GM21723 (cell line): Measurements from ENCODE around the gene NKAIN2.

Source experiments
- ATAC-seq: cut with Tn5 transposase; IDR thresholded peaks from one replicate; pipeline ENCODE4 v1.9.1; 2021; ENCODE audit warnings: mild to moderate bottlenecking, moderate library complexity; ENCODE audit not compliant: unreplicated experiment

The NKAIN2 gene

GRCh38 chr6:124073820-124074587 is 270.3 kb downstream of the NKAIN2 start:
- no peak for ATAC-seq

- ATAC-seq: no peak
Observed at GRCh38 chr6:124074606-124075005, 270.9 kb downstream of the NKAIN2 start.

- no peak for ATAC-seq
Observed at GRCh38 chr6:124076336-124077048, 272.8 kb downstream of the NKAIN2 start.

DNA sequence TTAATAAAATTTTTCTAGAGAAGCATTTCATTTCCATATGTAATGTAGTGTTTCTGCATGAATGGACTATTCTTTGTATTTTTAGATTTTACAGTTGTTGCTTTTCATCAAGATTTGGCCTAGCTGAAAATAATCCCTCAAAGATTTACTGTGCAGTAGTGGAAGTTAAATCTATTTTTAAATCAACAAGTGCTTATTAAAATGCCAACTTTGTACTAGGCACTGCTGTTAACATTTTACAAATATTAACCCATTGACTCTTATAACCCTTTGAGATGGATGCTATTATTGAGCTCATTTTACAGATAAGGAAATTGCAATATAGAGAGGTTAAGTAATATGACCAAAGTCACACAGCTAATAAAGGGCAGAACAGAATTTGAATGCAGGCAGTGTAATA is 274.5 kb downstream of the NKAIN2 start:
- no peak for ATAC-seq

DNA sequence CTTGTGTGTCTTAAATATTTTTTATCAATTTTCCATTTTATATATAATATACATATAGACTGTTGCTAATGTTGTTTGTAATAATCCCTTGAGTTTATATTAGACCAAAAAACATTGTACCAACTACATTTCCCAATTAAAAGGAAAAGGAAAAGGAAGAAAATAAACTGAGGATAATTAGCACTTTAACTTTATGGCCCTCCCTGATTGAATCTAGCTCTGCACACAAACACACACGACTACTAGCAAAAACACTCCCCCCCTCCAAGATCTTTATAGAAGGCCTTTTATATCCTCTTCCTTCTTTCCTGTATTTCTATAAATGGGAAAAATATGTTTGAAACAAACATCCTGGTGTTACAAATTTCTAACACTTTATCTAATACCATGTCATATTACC is 276.8 kb downstream of the NKAIN2 start:
- ATAC-seq: no peak

DNA sequence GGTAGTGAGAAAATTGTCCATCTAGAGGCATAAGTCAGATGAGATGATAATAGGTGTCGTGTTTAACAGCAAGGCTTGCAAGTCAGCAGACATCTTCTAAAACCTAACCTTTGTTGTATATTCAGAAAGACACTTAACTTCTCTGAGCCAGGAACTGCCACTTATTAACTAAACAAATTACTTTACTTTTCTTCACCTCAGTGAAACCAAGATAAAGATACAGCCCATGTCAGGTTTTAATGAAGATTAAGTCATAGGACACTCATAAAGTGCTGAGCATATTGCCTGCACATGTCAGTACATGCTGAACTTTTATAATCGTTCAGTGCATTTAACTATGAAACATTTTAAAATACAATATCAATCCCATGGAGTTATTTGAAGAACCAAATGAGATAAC is 286.8 kb downstream of the NKAIN2 start:
- no peak for ATAC-seq

- no peak for ATAC-seq
Observed at GRCh38 chr6:124099520-124099919, 295.9 kb downstream of the NKAIN2 start.

DNA sequence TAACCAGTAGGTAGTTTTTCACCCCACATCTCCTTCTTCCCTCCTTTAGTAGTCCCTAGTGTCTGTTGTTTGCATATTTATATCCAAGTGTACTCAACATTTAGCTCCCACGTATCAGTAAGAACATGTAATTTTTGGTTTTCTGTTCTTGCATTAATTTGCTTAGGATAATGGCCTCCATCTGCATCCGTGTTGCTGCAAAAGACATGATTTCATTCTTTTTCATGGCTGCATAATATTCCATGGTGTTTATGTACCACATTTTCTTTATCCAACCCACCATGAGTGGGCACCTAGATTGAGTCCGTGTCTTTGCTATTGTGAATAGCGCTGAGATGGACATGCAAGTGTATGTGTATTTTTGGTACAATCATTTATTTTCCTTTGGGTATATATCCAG is 306.8 kb downstream of the NKAIN2 start:
- ATAC-seq: no peak

DNA sequence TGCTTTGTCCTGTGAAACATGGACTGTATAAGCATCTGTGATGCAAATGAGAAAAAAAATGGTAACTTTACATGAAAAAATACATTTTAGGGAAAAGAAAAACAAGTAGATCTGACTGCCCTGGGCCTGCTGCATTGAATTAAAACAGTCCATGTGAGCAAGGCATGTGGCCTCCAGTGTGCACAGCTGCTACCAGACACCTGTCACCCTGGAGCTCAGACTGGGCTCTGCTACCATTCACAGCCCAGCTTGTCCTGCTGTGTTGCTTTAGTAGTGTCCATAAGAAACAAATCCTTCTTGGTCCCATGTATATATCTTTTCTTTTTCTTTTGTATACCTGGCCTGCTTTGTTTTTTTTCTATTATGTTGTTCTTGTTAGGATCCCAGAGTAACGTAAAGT is 315.9 kb downstream of the NKAIN2 start:
- no peak for ATAC-seq

GRCh38 chr6:124123617-124124209 is 320.0 kb downstream of the NKAIN2 start:
- no peak for ATAC-seq

DNA sequence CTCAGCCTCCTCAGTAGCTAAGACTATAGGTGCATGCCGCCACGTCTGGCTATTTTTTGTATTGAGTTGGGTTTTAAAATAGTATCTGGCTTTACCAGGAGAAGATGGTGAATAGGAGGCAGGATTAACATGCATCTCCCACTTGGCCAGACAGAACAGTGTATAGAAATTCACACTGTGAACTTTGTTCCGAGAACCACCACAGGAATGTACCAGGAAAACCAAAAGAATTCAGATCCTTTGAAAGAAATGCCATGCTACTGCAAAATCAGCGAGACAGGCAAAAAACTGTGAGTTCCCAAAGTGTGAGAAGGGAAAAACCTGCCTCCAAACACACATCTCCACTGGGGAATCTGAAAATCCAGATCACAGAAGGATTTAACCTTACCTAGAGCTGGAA is 327.6 kb downstream of the NKAIN2 start:
- ATAC-seq: no peak

DNA sequence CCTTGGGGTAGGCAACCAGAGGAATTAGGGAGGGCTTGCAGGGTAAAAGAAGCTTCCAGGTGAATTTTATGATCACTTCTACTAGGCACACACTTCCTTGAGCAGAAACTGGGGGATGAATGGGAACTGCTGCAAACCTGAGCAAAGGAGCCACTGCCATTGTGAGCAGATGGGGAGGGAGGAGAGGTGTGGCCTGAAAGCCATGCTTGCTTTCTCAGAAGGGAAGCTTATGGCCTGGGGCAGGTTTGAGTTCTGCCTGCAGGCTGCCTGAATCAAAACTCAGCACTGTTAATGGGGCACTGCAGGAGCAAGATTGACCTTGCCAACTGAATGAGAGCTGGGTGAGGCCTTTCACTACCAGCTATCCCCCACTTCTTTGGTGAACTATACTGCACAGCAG is 328.1 kb downstream of the NKAIN2 start:
- ATAC-seq: no peak

- no peak for ATAC-seq
Observed at GRCh38 chr6:124132256-124132655, 328.6 kb downstream of the NKAIN2 start.

DNA sequence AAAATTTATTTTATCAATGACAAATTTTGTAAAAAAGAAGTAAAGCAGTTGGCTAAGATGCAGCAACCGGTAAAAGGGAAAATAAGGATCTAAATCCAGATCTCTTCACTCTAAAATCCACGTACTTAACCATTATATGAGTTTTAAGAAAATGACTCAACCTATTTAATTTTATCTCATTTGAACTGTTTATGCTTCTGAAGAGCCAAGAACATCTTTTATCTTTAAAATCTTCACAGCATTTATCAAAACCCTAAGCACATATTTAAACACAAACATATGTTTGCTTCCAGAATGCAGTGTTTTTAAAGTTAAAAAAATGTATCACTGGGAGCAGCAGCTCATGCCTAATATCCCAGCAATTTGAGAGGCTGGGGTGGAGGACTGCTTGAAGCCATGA is 339.2 kb downstream of the NKAIN2 start:
- no peak for ATAC-seq

- ATAC-seq: no peak
Observed at GRCh38 chr6:124143435-124143834, 339.8 kb downstream of the NKAIN2 start.

DNA sequence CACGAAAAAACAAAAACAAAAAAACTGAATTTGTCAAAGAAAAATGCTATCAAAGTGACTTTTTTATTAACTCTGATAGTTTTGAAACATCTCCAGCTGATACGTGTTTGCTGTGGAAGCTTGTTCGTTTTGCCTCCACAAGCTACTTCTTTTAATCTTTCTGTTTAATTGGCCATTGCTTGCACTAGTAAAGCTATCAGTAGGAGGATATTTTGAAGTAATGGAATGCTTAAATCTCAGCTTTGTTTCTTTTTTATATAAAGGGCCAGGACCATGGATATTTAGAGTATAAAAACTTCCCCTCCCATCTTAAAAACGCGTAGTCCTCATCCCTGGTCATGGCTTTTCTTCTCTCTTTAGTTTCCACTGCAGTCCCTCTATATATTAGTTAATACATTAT is 344.0 kb downstream of the NKAIN2 start:
- ATAC-seq: no peak

DNA sequence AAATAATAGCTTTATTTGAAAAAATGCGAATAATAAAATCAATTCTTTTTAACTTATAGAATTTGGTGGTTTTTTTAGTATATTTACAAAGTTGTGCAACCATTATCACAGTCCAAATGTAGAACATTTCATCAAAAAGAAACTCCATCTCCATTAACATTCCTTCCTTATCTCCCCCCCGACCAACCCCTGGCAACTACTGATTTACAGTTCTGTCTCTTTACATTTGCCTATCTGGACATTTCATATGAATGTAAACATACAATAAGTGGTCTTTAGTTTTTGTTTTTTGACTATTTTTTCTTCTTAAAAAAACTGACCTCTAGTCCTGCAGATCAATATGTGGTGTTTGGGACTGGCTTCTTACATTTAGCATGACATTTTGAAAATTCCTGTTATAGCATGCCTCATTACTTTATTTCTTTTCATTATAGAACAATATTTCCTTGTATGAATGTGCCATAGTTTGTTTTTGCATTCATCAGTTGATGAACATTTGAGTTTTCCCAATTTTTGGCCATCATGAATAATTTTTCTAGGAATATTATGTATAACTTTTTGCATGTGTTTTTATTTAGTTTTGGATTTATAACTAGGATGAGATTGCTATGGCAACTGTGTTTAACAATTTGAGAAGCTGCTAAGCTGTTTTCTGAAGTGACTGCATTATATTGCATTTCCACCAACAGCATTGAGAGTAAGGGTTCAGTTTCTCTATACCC is 344.7 kb downstream of the NKAIN2 start:
- ATAC-seq: no peak

GRCh38 chr6:124149646-124150045 is 346.0 kb downstream of the NKAIN2 start:
- no peak for ATAC-seq

- no peak for ATAC-seq
Observed at GRCh38 chr6:124158024-124158423, 354.4 kb downstream of the NKAIN2 start.

- no peak for ATAC-seq
Observed at GRCh38 chr6:124163676-124164075, 360.0 kb downstream of the NKAIN2 start.

DNA sequence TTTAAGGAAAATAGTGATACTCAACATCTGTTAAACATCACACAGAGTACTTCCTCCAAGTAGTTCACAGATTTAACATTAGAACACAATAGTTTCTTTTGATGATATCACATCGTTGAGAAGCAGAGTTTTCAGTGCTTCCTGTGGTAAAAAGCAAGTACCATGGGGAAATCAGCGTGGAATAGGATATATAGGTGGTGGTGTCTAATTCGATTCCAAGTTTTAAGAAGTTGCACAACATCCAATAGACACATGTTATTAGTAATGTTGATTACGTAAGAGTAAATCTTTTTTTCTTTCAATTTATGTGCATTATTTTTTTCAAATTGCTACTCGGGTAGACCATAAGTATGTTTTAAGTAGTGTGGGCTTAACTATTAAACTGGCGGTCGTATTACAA is 360.7 kb downstream of the NKAIN2 start:
- ATAC-seq: no peak
